Neural progenitor cell (in vitro differentiated cells): ENCODE measurements around the gene SLC44A2. TPM values are rescaled to one million over a fixed set of nuclear protein-coding genes. Genes with fewer than 3 reads are reported as not detected.

Experiments used
- DNase-seq: peaks from one replicate; pipeline ENCODE4 v3.0.0-alpha.2; 2016; ENCODE audit warnings: low spot score
- H2AFZ ChIP-seq: fragments of 200-600 bp; sonication (generic); replicated peaks from 2 replicates; pipeline ENCODE4 v1.6.1; 2016; ENCODE audit warnings: antibody characterized with exemption
- H3F3A ChIP-seq: fragments of 200-600 bp; sonication (generic); 2 replicates; pipeline ENCODE4 v1.6.1; 2016; ENCODE audit warnings: antibody characterized with exemption, low read depth
- H3K27ac ChIP-seq: fragments of 200-600 bp; sonication (generic); 2 replicates; pipeline ENCODE4 v1.5.1; 2016; ENCODE audit warnings: mild to moderate bottlenecking
- H3K27me3 ChIP-seq: fragments of 200-600 bp; sonication (generic); 2 replicates; pipeline ENCODE4 v1.6.1; 2016; ENCODE audit warnings: mild to moderate bottlenecking, moderate library complexity
- H3K36me3 ChIP-seq: fragments of 200-600 bp; sonication (generic); 2 replicates; pipeline ENCODE4 v1.5.1; 2016
- H3K4me1 ChIP-seq: fragments of 200-600 bp; sonication (generic); 2 replicates; pipeline ENCODE4 v1.6.1; 2016; ENCODE audit warnings: mixed run types
- H3K4me2 ChIP-seq: fragments of 200-600 bp; sonication (generic); 2 replicates; pipeline ENCODE4 v1.6.1; 2016
- H3K4me3 ChIP-seq: fragments of 200-600 bp; sonication (generic); 2 replicates; pipeline ENCODE4 v1.5.1; 2016
- H3K79me2 ChIP-seq: fragments of 200-600 bp; sonication (generic); 2 replicates; pipeline ENCODE4 v1.6.1; 2016; ENCODE audit warnings: low read depth
- H3K9ac ChIP-seq: fragments of 200-600 bp; sonication (generic); 2 replicates; pipeline ENCODE4 v1.6.1; 2016
- H3K9me3 ChIP-seq: fragments of 200-600 bp; sonication (generic); 2 replicates; pipeline ENCODE4 v1.5.1; 2016; ENCODE audit warnings: low read depth
- H4K20me1 ChIP-seq: fragments of 200-600 bp; sonication (generic); 2 replicates; pipeline ENCODE4 v1.6.1; 2016; ENCODE audit warnings: low read depth
- H3K27ac Mint-ChIP-seq: 3 replicates; pipeline ENCODE4 v1.8.0; 2021; ENCODE audit warnings: mixed read lengths
- H3K27me3 Mint-ChIP-seq: 2 replicates; pipeline ENCODE4 v1.8.0; 2022; ENCODE audit warnings: low read depth, mild to moderate bottlenecking, inconsistent platforms, moderate library complexity, mixed read lengths; ENCODE audit not compliant: insufficient read depth
- H3K36me3 Mint-ChIP-seq: 3 replicates; pipeline ENCODE4 v1.8.0; 2021; ENCODE audit warnings: mixed read lengths
- H3K4me1 Mint-ChIP-seq: 3 replicates; pipeline ENCODE4 v1.8.0; 2021; ENCODE audit warnings: mixed read lengths
- H3K4me3 Mint-ChIP-seq: 3 replicates; pipeline ENCODE4 v1.8.0; 2021; ENCODE audit warnings: mild to moderate bottlenecking, moderate library complexity, mixed read lengths
- H3K9me3 Mint-ChIP-seq: 3 replicates; pipeline ENCODE4 v1.8.0; 2020; ENCODE audit warnings: mixed read lengths
- CTCF ChIP-seq: fragments of 200-600 bp; sonication (generic); IDR thresholded peaks from 2 replicates; pipeline ENCODE4 v1.5.1; 2017; ENCODE audit warnings: antibody characterized with exemption, mild to moderate bottlenecking
- EZH2 ChIP-seq: fragments of 200-600 bp; sonication (generic); IDR thresholded peaks from 2 replicates; pipeline ENCODE4 v1.6.1; 2017; ENCODE audit warnings: antibody characterized with exemption, mild to moderate bottlenecking, moderate library complexity
- EZH2phosphoT487 ChIP-seq: fragments of 200-600 bp; sonication (generic); IDR thresholded peaks from 2 replicates; pipeline ENCODE4 v1.6.1; 2017; ENCODE audit warnings: antibody characterized with exemption
- total RNA-seq: library from RNA; depleted of rRNA; stranded (reverse); fragments of >200 nt; gene quantifications from 2 replicates; pipeline ENCODE4 v1.2.3, GENCODE V29; 2015; ENCODE audit warnings: low replicate concordance

Gene SLC44A2
- total RNA-seq, 1 donor from 2014 or later, result 45.6 TPM

GRCh38 chr19:10625762-10626138 lies 397 bp downstream of the SLC44A2 start:
- Mint-ChIP-seq H3K9me3 (no peaks in the 10 kb centered on the region), H3K4me3 (peak overlapping the region; percentile 84), H3K36me3 (peaks cover 11% of the 10 kb centered on the region), H3K4me1 (peaks cover 20% of the 10 kb centered on the region), H3K27ac (peak overlapping the region; percentile 53), H3K27me3 (peaks cover 2% of the 10 kb centered on the region)
- H3K27me3 ChIP-seq, result no peaks in the 10 kb centered on the region
- H2AFZ ChIP-seq, result no peak overlapping the region
- H3K4me3 ChIP-seq, result peak overlapping the region; percentile 57
- H3K4me1 ChIP-seq, result peaks cover 7% of the 10 kb centered on the region
- H3K36me3 ChIP-seq, result no peaks in the 10 kb centered on the region
- H3K9me3 ChIP-seq, result no peaks in the 10 kb centered on the region
- H3K27ac ChIP-seq, result peak overlapping the region; percentile 64
- TF ChIP-seq EZH2, result no peak
- TF ChIP-seq EZH2phosphoT487, result no peak
- TF ChIP-seq CTCF, result no peak
- peak overlapping the region; percentile 69 for H3K9ac ChIP-seq
- peaks cover 56% of the 10 kb centered on the region for H3K79me2 ChIP-seq
- peaks cover 15% of the 10 kb centered on the region for H3F3A ChIP-seq
- H4K20me1 ChIP-seq, result peaks cover 10% of the 10 kb centered on the region
- H3K4me2 ChIP-seq, result peak overlapping the region; percentile 81
- peak; percentile 30 for DNase-seq

GRCh38 chr19:10631874-10632273 lies 6.5 kb downstream of the SLC44A2 start:
- H3K27me3 ChIP-seq, result no peaks in the 10 kb centered on the region
- H3K4me3 ChIP-seq, result no peak overlapping the region
- Mint-ChIP-seq H3K27me3 (no peaks in the 10 kb centered on the region), H3K36me3 (peaks cover 23% of the 10 kb centered on the region), H3K9me3 (no peaks in the 10 kb centered on the region), H3K4me3 (peak overlapping the region; percentile 6), H3K4me1 (no peaks in the 10 kb centered on the region), H3K27ac (no peak overlapping the region)
- no peaks in the 10 kb centered on the region for H3K9me3 ChIP-seq
- no peaks in the 10 kb centered on the region for H3F3A ChIP-seq
- no peak overlapping the region for H3K9ac ChIP-seq
- H3K4me1 ChIP-seq, result no peaks in the 10 kb centered on the region
- no peaks in the 10 kb centered on the region for H4K20me1 ChIP-seq
- no peak for DNase-seq
- no peak overlapping the region for H3K4me2 ChIP-seq
- H2AFZ ChIP-seq, result no peak overlapping the region
- TF ChIP-seq EZH2phosphoT487, result no peak
- no peak for TF ChIP-seq EZH2
- no peak for TF ChIP-seq CTCF
- H3K36me3 ChIP-seq, result no peaks in the 10 kb centered on the region
- H3K79me2 ChIP-seq, result peaks cover 4% of the 10 kb centered on the region
- no peak overlapping the region for H3K27ac ChIP-seq

GRCh38 chr19:10634430-10634829 lies 9.1 kb downstream of the SLC44A2 start:
- H3K27ac Mint-ChIP-seq, result no peak overlapping the region
- H3K36me3 Mint-ChIP-seq, result peaks cover 27% of the 10 kb centered on the region
- no peaks in the 10 kb centered on the region for H4K20me1 ChIP-seq
- H3K4me2 ChIP-seq, result no peak overlapping the region
- no peak overlapping the region for H2AFZ ChIP-seq
- no peaks in the 10 kb centered on the region for H3K36me3 ChIP-seq
- no peak overlapping the region for H3K4me3 Mint-ChIP-seq
- H3K4me1 Mint-ChIP-seq, result no peaks in the 10 kb centered on the region
- H3K9me3 Mint-ChIP-seq, result no peaks in the 10 kb centered on the region
- H3K27ac ChIP-seq, result no peak overlapping the region
- H3K9me3 ChIP-seq, result no peaks in the 10 kb centered on the region
- no peak overlapping the region for H3K9ac ChIP-seq
- no peaks in the 10 kb centered on the region for H3F3A ChIP-seq
- no peak overlapping the region for H3K4me3 ChIP-seq
- no peaks in the 10 kb centered on the region for H3K27me3 Mint-ChIP-seq
- no peaks in the 10 kb centered on the region for H3K4me1 ChIP-seq
- TF ChIP-seq EZH2phosphoT487 (no peak), CTCF (no peak), EZH2 (no peak)
- no peak for DNase-seq
- no peaks in the 10 kb centered on the region for H3K79me2 ChIP-seq
- H3K27me3 ChIP-seq, result no peaks in the 10 kb centered on the region
